A549 (cell line): ENCODE measurements around the gene ARHGAP19. TPM values are rescaled to one million over a fixed set of nuclear protein-coding genes. Genes with fewer than 3 reads are reported as not detected.
A peak's percentile ranks its signal among the peaks of the same experiment; 100 is the strongest.

Source experiments
- ATAC-seq, 2 experiments: fragments of 200-7000 bp in 1 of 2; fragments of >200 bp in 1 of 2; cut with Nextera tagmentation in 1 of 2; cut with Tn5 transposase in 1 of 2; 3 replicates each; pipeline versions ENCODE4 v1.8.0 to v1.9.1; 2018 to 2020; ENCODE audit warnings: mild to moderate bottlenecking in 1 of 2, moderate library complexity in 1 of 2
- CTCF ChIA-PET: fragments of 300-600 bp; sonication (Branson Sonifier 250); formaldehyde crosslinking; extraction: SDS; loops from one replicate; lab custom pipeline; 2021; ENCODE audit warnings: antibody characterized with exemption, inconsistent platforms; lab: Yijun Ruan, JAX
- POLR2A ChIA-PET: fragments of 350-600 bp; formaldehyde crosslinking; extraction: SDS; loops from one replicate; lab custom pipeline; 2021; ENCODE audit warnings: antibody characterized with exemption, inconsistent platforms; lab: Yijun Ruan, JAX
- DNase-seq, 2 experiments: peaks; one replicate each; pipeline versions ENCODE4 v3.0.0 to v3.0.0-alpha.2; 2011 to 2016; ENCODE audit warnings: low read depth in 1 of 2, low spot score in 1 of 2
- FAIRE-seq: peaks from 2 replicates; lab custom pipeline; 2011; peaks lifted over from hg19 to GRCh38; lab: Jason Lieb, UNC
- H3K27ac ChIP-seq, 2 experiments: fragments of >200 bp; sonication (Bioruptor Twin); formaldehyde crosslinking; 3 replicates each; pipeline ENCODE4 v1.5.1; 2016 to 2017
- H3K4me1 ChIP-seq: fragments of >200 bp; sonication (Bioruptor Twin); formaldehyde crosslinking; 3 replicates; pipeline ENCODE4 v1.6.1; 2016
- H3K4me2 ChIP-seq: fragments of >200 bp; sonication (Bioruptor Twin); formaldehyde crosslinking; 3 replicates; pipeline ENCODE4 v1.6.1; 2016
- H3K4me3 ChIP-seq: fragments of >200 bp; sonication (Bioruptor Twin); formaldehyde crosslinking; 3 replicates; pipeline ENCODE4 v1.5.1; 2016
- H3K9me3 ChIP-seq: fragments of >200 bp; sonication (Bioruptor Twin); formaldehyde crosslinking; 3 replicates; pipeline ENCODE4 v1.6.1; 2016
- BCL3 ChIP-seq: fragments of >200 bp; sonication (Bioruptor Twin); formaldehyde crosslinking; IDR thresholded peaks from 3 replicates; pipeline ENCODE4 v1.6.1; 2016
- CBX2 ChIP-seq: fragments of 200-600 bp; sonication (generic); IDR thresholded peaks from 2 replicates; pipeline ENCODE4 v1.6.1; 2016; ENCODE audit warnings: low read depth, mild to moderate bottlenecking, borderline replicate concordance
- CHD2 ChIP-seq: fragments of 150-350 bp; IDR thresholded peaks from 2 replicates; pipeline ENCODE4 v1.6.1; 2014; ENCODE audit warnings: low read length; ENCODE audit not compliant: partially characterized antibody
- CHD4 ChIP-seq: fragments of 200-600 bp; sonication (generic); IDR thresholded peaks from 2 replicates; pipeline ENCODE4 v1.6.1; 2016; ENCODE audit warnings: antibody characterized with exemption, mild to moderate bottlenecking, borderline replicate concordance
- CTCF ChIP-seq: fragments of >200 bp; sonication (Bioruptor Twin); formaldehyde crosslinking; IDR thresholded peaks from 3 replicates; pipeline ENCODE4 v1.5.1; 2016
- E2F6 ChIP-seq: IDR thresholded peaks from 2 replicates; pipeline ENCODE4 v1.6.1; 2012; ENCODE audit warnings: low read depth, borderline replicate concordance
- EHF ChIP-seq: fragments of 250-450 bp; sonication (Bioruptor Pico); IDR thresholded peaks from 2 replicates; pipeline ENCODE4 v1.5.0; 2020; ENCODE audit warnings: mild to moderate bottlenecking
- EP300 ChIP-seq, 2 experiments: fragments of >200 bp; sonication (Bioruptor Twin); formaldehyde crosslinking; IDR thresholded peaks; 2 replicates in 1 of 2; 3 replicates in 1 of 2; pipeline ENCODE4 v1.6.1; 2016 to 2017
- ESRRA ChIP-seq: fragments of 150-350 bp; IDR thresholded peaks from 2 replicates; pipeline ENCODE4 v1.6.1; 2014; ENCODE audit warnings: mild to moderate bottlenecking, low read length, borderline replicate concordance
- FOSL2 ChIP-seq, 2 experiments: fragments of 450-650 bp in 1 of 2; fragments of >200 bp in 1 of 2; sonication (Bioruptor Twin) in 1 of 2; formaldehyde crosslinking; IDR thresholded peaks; 2 replicates each; pipeline versions ENCODE4 v1.5.0 to v1.6.1; 2016 to 2020; ENCODE audit warnings: mild to moderate bottlenecking in 1 of 2, moderate library complexity in 1 of 2
- FOXS1 ChIP-seq: fragments of 250-450 bp; sonication (Bioruptor Pico); IDR thresholded peaks from 2 replicates; pipeline ENCODE4 v1.5.0; 2020; ENCODE audit warnings: mild to moderate bottlenecking, moderate library complexity
- GATA3 ChIP-seq: IDR thresholded peaks from 2 replicates; pipeline ENCODE4 v1.6.1; 2012; ENCODE audit warnings: borderline replicate concordance
- HMGXB4 ChIP-seq: fragments of 250-450 bp; sonication (Bioruptor Pico); IDR thresholded peaks from 2 replicates; pipeline ENCODE4 v1.5.0; 2021; ENCODE audit warnings: mild to moderate bottlenecking, moderate library complexity, borderline replicate concordance
- HOXA7 ChIP-seq: fragments of 250-450 bp; sonication (Bioruptor Pico); IDR thresholded peaks from 2 replicates; pipeline ENCODE4 v1.5.0; 2020; ENCODE audit warnings: mild to moderate bottlenecking, moderate library complexity
- HOXB13 ChIP-seq: fragments of 250-450 bp; sonication (Bioruptor Pico); IDR thresholded peaks from 2 replicates; pipeline ENCODE4 v1.5.0; 2020; ENCODE audit warnings: low read depth, mild to moderate bottlenecking, moderate library complexity
- JUN ChIP-seq, 2 experiments: fragments of >200 bp; sonication (Bioruptor Twin); formaldehyde crosslinking; IDR thresholded peaks; 2 replicates in 1 of 2; 3 replicates in 1 of 2; pipeline ENCODE4 v1.6.1; 2016 to 2017
- JUNB ChIP-seq: fragments of >200 bp; sonication (Bioruptor Twin); formaldehyde crosslinking; IDR thresholded peaks from 2 replicates; pipeline ENCODE4 v1.6.1; 2016
- KDM1A ChIP-seq: fragments of 200-600 bp; sonication (generic); IDR thresholded peaks from 2 replicates; pipeline ENCODE4 v1.6.1; 2016; ENCODE audit warnings: low read depth, mild to moderate bottlenecking
- KDM5A ChIP-seq: fragments of 200-600 bp; sonication (generic); IDR thresholded peaks from 2 replicates; pipeline ENCODE4 v1.6.1; 2016; ENCODE audit warnings: antibody characterized with exemption, mild to moderate bottlenecking
- MAFK ChIP-seq: fragments of 450-650 bp; IDR thresholded peaks from 2 replicates; pipeline ENCODE4 v1.6.1; 2014; ENCODE audit not compliant: partially characterized antibody
- MAX ChIP-seq: IDR thresholded peaks from 2 replicates; pipeline ENCODE4 v1.6.1; 2012
- NR3C1 ChIP-seq: fragments of >200 bp; sonication (Bioruptor Twin); formaldehyde crosslinking; IDR thresholded peaks from 3 replicates; pipeline ENCODE4 v1.6.1; 2017
- PBX3 ChIP-seq: IDR thresholded peaks from 2 replicates; pipeline ENCODE4 v1.6.1; 2012
- PHF8 ChIP-seq: fragments of 200-600 bp; sonication (generic); IDR thresholded peaks from 2 replicates; pipeline ENCODE4 v1.6.1; 2016; ENCODE audit warnings: low read depth, mild to moderate bottlenecking, antibody characterized with exemption, moderate library complexity, borderline replicate concordance
- POLR2A ChIP-seq: IDR thresholded peaks from 2 replicates; pipeline ENCODE4 v1.6.1; 2012; ENCODE audit warnings: mild to moderate bottlenecking, low read length
- RCOR1 ChIP-seq: fragments of 150-350 bp; IDR thresholded peaks from 2 replicates; pipeline ENCODE4 v1.6.1; 2014; ENCODE audit warnings: antibody characterized with exemption, low read length, low read depth
- RFX5 ChIP-seq: fragments of 450-650 bp; IDR thresholded peaks from 2 replicates; pipeline ENCODE4 v1.7.1; 2014; ENCODE audit warnings: antibody characterized with exemption, mild to moderate bottlenecking, moderate library complexity
- SMC3 ChIP-seq: fragments of >200 bp; sonication (Bioruptor Twin); formaldehyde crosslinking; IDR thresholded peaks from 3 replicates; pipeline ENCODE4 v1.6.1; 2018; ENCODE audit warnings: inconsistent platforms
- TFCP2L1 ChIP-seq: fragments of 250-450 bp; sonication (Bioruptor Pico); IDR thresholded peaks from 2 replicates; pipeline ENCODE4 v1.5.0; 2021; ENCODE audit warnings: mild to moderate bottlenecking
- TP53 ChIP-seq: fragments of 250-450 bp; sonication (Bioruptor Pico); IDR thresholded peaks from 2 replicates; pipeline ENCODE4 v1.5.0; 2021; ENCODE audit warnings: mild to moderate bottlenecking, moderate library complexity
- ZC3H11A ChIP-seq: fragments of 450-650 bp; IDR thresholded peaks from 2 replicates; pipeline ENCODE4 v1.6.1; 2014; ENCODE audit warnings: antibody characterized with exemption, mild to moderate bottlenecking
- ZNF302 ChIP-seq: fragments of 250-450 bp; sonication (Bioruptor Pico); IDR thresholded peaks from 2 replicates; pipeline ENCODE4 v1.9.0; 2021; ENCODE audit warnings: inconsistent platforms, mild to moderate bottlenecking, moderate library complexity
- ZSCAN20 ChIP-seq: fragments of 250-450 bp; sonication (Bioruptor Pico); IDR thresholded peaks from 2 replicates; pipeline ENCODE4 v1.8.0; 2022; ENCODE audit warnings: mild to moderate bottlenecking, moderate library complexity
- WGBS: methylation state at CpG from one replicate; pipeline ENCODE4 v1.1.6; 2017; ENCODE audit errors: missing lambda C conversion rate; 5-methylcytosine and 5-hydroxymethylcytosine counted together
- polyA minus RNA-seq: library from RNA; depleted of rRNA, polyadenylated mRNA; stranded (reverse); fragments of >200 nt; gene quantifications from 2 replicates; pipeline ENCODE4 v1.2.3, GENCODE V29; 2011; rRNA and poly(A)+ RNA removed
- polyA plus RNA-seq, 4 experiments: library from polyadenylated mRNA; depleted of rRNA in 3 of 4; stranded (reverse); fragments of >200 nt; fragmentation: RNase III in 1 of 4; extraction: RNeasy Plus Mini Kit Qiagen cat#74134 plus additional on column Dnase treatment in 1 of 4; gene quantifications; 2 replicates in 3 of 4; 3 replicates in 1 of 4; pipeline ENCODE4 v1.2.3, GENCODE V29; 2011 to 2017

The ARHGAP19 gene
- polyA plus RNA-seq (2011; rRNA removed) (11.9 and 13.9 TPM in 2 replicates), polyA plus RNA-seq (2017; fragmentation: RNase III; extraction: RNeasy Plus Mini Kit Qiagen cat#74134 plus additional on column Dnase treatment) (6.0 to 6.9 TPM (median 6.6 TPM) in 3 replicates), polyA minus RNA-seq (5.8 and 6.7 TPM in 2 replicates)
- 3.3 and 3.7 TPM in 2 replicates for polyA plus RNA-seq (2012; cell fraction: cytosol; rRNA removed)
- polyA plus RNA-seq (2012; cell fraction: nucleus; rRNA removed) = 4.1 and 6.7 TPM in 2 replicates

GRCh38 chr10:97292097-97292861 is at the start of gene ARHGAP19:
TSS of gene ARHGAP19 (minus strand) at chr10:97292637. CDS start at chr10:97292627, 10 bp downstream.
- CTCF ChIA-PET = interaction anchor here (0.8 to 3.6 kb wide), 9 partner anchors 11 to 41 kb away, joined by 3 to 28 read pairs (median 4); partner anchors contain the start of gene FRAT1
- peak within 1 kb of the TSS; percentile 84 to 96 for H3K27ac ChIP-seq
- no peaks in the 10 kb centered on the region for H3K9me3 ChIP-seq
- POLR2A ChIA-PET = interaction anchor here (0.8 to 1.1 kb wide), 5 partner anchors 12 to 109 kb away, joined by 3 to 4 read pairs (median 4); partner anchors contain the start of genes FRAT1 and RRP12
- peak within 1 kb of the TSS; percentile 91 for H3K4me2 ChIP-seq
- H3K4me3 ChIP-seq = peak within 1 kb of the TSS; percentile 57
- H3K4me1 ChIP-seq = peaks cover 12% of the 10 kb centered on the region
- peak; percentile 61 for FAIRE-seq
- WGBS = 1% methylated on average over 43 of the region's 55 CpGs
- peak; percentile 96 to 97 for ATAC-seq
- DNase-seq = peak; percentile 97 to 99
- TF ChIP-seq CHD2 (no peak), PHF8 (peak; percentile 95), FOSL2 (IDR thresholded peaks at IDR 0.05) (no peak), FOSL2 (CRISPR knock-in tag; IDR thresholded peaks at IDR 0.05) (no peak), NR3C1 (no peak), HOXB13 (no peak), CTCF (peak; percentile 14; the same call in 1 of the 3 replicates), TP53 (no peak), FOXS1 (no peak), CHD4 (no peak), POLR2A (peak; percentile 72), ESRRA (no peak), TFCP2L1 (CRISPR knock-in tag) (0 out of 2 replicates have a peak, but pooled peaks have one; percentile 61), E2F6 (peak; percentile 58; the same call in 1 of the 2 replicates), CBX2 (no peak), ZSCAN20 (no peak), RCOR1 (no peak), JUN (IDR thresholded peaks at IDR 0.05) (peak in 1 of 2 experiments; percentile 91; a peak in 3 of 5 replicates), GATA3 (peak; percentile 23; the same call in 1 of the 2 replicates), MAX (peak; percentile 80), BCL3 (peak; percentile 58; the same call in 1 of the 3 replicates), PBX3 (no peak), JUNB (no peak), HOXA7 (CRISPR knock-in tag) (no peak), RFX5 (peak; percentile 53; the same call in 1 of the 2 replicates), KDM1A (no peak), EHF (CRISPR knock-in tag) (peak; percentile 11; the same call in 1 of the 2 replicates), SMC3 (0 out of 3 replicates have a peak, but pooled peaks have one; percentile 28), MAFK (peak; percentile 21), ZC3H11A (no peak), EP300 (IDR thresholded peaks at IDR 0.05) (no peak), ZNF302 (CRISPR knock-in tag) (no peak), KDM5A (no peak), HMGXB4 (CRISPR knock-in tag) (no peak)
